ENCODE data around the gene TGIF2.
"Not testable (repeated sequence)": the region's sequence is repeated elsewhere in the genome, so short reads cannot be mapped to it uniquely, and the experiment has no call there.

Gene TGIF2

DNA sequence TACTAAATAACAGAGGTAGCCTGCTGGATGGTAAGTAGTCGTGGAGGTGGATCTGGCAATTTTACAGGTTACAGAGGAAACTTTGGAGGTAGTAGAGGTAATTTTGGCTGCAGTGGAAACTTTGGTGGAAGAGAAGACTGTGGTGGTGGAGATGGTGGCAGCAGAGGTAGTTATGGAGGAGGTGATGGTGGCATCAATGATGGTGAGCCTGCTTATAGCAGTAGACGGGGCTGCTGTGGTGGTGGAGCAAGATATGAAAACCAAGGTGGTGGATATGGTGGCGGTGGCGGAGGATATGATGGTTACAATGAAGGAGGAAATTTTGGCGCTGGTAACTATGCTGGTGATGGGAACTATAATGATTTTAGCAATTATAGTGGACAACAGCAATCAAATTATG, 47.5 kb downstream of the TGIF2 start:
- no peak for DNase-seq

DNA sequence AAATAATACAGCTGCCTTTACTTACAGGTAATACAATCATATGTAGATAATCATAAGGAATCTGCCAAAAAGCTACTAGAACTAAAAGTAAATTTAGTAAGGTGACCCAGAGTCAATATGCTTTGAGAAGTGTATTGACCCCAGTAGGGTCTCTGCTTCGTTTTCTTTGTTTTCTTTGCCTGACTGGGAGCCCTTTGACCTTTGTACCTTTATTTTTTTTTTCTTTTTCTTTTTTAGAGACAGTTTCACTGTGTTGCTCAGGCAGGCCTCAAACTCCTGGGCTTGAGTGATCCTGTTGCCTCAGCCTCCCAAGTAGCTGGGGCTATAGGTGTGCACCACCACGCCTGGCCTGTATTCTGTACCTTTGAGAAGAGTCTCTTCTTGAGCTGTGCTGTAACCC, 50.0 kb downstream of the TGIF2 start:
- no peak for DNase-seq

DNA sequence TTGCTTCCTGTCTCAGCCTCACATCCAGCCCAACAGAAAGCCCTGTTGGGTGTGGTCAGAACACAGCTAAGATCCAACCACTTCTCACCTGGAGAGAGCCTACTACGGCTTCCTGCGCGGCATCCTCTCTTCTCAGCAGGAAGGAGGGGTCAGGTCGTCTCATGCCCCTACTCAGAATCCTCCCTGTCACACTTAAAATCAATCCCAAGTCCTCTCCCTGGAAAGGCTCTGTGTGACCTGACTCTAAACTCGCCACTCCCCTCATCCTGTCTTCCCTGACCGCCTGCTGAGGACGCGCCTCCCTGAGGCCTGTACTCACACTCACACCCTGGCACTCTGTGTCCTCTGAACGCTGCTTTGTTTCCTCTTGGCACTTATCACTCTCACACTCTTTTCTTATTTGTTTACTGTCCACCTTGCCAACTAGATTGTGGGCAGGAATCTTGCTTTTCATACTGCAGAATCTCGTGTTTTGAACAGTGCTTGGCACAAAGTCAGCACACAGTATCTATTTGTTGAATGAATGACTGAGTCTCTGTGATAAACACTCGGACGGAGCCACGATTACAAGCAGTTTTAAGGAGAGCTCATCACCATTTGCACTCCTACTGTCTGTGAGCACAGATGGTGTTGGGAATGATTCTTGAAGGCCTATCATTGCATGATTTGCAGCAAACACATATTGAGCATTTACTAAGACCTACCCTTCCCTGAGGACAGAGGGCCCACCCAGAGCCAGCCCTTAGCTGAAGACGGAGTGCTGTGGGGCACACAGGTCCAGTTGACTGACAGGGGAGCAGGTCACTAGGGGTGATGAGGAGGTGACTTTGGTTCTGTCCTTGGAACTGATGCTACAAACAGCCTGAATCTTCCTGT, 50.9 kb downstream of the TGIF2 start:
- DNase-seq: no peak

DNA sequence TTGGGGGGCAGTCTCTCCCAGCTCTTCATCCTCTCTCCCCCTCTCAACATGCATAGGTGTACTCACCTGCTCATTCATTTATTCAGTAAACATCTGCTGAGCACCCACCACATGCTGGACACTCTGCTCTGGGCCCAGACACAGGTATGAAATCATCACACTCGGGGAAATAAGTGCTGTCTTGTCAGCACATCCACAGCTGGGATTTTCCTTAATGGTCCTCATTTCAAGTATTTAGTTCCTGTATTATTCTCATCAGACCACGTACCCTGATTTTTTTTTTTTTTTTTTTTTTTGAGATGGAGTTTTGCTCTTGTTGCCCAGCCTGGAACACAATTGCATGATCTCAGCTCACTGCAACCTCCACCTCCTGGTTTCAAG, 51.5 kb downstream of the TGIF2 start:
- no peak for DNase-seq

DNA sequence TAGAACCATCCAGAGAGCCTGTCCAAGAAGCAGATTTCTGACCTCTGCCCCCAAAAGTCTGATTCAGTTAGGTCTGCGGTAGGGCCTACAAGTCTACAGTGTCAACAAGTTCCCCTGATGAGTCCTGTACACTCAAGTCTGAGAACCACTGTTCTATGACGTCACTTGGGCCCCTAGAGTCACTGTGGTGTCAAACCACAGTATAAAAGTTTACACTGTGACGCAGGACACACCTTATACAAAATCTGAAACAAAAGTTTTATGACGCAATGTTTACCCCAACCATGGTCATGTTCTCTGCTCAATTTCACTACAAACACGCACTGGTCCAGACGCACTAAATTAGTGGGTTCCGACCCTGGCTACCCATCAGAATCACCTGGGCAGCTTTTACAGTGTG, 54.7 kb downstream of the TGIF2 start:
- DNase-seq: no peak

DNA sequence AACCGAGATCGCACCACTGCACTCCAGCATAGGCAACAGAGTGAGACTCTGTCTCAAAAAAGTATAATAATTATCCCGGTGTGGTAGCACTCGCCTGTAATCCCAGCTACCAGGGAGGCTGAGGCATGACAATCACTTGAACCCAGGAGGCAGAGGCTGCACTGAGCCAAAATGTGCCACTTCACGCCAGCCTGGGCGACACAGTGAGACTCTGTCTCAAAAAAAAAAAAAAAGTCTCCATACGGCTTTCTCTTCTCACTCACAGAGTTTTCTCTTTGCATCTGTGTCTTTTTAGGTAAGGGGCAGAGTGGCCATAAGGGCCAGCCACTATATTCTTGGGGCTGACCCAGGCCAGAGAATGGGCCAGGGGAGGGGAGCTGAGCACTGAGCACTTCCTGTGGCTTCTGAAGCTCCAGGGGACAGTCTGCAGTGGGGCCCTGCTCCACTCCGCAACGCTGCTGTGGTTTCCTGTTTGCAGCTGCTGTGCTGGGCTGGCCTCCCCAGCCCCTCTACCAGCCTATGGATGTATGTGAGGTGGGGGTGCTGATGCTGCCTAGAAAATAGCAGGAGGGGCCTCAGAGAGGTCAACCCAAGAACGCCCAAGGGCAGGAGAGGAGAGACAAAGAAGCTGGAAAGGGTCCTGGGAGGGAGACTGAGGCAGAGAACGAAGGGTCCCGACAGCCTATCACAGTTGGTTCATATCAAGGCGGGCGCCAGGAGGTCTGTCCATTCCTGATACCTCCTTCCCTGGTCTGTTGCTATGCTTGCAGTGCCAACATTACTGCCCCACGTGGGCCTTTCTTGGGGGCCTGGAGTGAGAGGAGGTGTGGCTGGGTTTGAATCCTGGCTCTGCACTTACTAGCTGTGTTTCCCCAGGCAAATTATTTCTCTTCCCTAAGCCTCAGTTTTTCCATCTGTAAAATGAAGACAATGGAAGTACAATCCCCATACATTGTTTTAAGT, 56.6 kb downstream of the TGIF2 start:
- DNase-seq: peak; percentile 8

DNA sequence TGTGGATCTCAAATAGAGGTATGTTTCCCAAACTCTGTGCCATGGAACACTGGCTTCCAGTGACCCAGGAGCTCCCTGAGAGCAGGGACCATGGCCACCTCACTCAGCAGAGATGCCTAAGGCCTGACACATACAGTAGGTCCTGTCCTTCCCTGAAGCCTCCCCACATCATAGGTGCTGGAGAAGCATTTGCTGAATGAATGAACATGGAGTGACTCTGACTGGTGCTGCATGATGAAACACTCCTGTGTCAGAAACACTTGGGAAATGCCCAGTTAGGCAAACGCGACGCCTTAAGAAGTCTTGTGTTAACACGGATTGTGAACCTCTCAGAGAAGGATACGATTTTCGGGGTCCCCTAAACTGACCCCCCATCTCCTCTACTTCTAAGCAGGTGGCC, 58.2 kb downstream of the TGIF2 start:
- DNase-seq: no peak

DNA sequence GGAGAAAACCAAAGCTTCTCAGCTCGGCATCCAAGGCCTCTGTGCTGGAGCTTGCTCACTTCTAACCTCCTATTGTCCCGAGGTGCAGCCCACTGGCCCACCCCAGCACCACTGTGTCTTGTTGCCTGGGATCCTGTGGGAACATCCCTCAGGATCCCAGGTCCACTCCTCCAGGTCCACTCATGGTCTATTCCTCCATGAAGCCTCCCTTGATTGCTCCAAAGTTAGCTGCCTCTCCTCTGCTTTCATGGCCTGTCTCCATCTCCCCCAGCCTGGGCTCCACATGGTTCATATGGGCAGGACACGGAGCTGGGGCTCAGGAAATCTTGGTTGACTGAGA, 58.7 kb downstream of the TGIF2 start:
- no peak for DNase-seq

DNA sequence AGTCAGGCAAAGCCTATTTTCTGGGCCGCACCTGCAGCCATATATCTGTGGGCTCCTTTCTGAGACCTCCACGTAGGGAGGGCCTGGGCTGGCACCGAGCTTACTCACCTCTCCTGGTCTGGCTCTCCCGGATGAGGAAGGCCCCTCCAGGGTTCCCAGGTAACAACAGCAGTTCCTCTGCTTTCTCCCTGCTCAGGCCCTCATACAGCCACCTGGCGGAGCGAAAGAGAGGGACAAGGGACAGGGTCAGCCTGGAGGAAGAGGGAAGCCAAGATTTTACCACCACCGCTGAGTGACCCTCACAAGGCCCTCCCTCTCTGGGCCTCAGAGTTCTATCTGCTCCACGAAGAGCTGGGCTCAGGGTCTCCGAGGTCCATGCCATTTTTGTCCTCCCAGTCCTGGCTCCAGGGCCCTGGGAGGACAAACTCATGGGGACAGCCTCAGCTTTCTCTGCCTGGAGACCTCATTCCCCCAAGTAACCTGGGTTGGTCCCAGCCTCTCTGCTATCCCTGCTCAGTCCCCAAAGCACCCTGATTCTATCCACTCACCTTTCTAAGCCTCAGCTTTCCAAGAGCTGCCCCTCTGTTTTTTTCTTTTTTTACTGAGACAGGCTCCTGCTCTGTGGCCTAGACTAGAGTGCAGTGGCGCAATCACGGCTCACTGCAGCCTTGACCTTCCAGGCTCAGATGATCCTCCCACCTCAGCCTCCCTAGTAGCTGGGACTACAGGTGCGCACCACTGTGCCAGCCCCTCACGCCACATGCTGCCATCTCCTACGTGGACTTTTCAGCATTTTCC, 59.3 kb downstream of the TGIF2 start:
- DNase-seq: no peak

DNA sequence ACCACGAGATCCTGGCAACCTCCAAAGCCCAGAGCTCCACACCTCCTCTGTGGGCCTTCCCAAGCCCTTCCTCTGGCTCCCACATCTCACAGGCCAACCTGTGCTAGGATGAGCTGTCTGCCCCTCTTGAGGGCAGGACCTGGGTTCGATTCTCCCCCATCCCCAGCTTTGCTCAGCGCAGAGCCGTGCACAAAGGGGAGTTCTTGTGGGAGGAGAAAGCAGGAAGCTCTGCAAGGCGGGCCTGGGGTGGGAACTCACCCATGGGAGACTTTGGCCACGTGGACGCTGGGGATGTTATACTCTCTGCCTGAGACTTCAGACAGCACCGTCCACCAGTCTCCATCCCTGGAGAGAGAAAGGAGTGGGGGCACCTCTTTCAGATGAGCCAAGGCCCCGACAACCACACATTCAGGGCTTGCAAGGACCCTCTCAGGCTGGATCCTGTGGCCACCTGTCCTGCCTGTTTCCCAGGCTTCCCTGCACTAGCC, 59.9 kb downstream of the TGIF2 start:
- no peak for DNase-seq

DNA sequence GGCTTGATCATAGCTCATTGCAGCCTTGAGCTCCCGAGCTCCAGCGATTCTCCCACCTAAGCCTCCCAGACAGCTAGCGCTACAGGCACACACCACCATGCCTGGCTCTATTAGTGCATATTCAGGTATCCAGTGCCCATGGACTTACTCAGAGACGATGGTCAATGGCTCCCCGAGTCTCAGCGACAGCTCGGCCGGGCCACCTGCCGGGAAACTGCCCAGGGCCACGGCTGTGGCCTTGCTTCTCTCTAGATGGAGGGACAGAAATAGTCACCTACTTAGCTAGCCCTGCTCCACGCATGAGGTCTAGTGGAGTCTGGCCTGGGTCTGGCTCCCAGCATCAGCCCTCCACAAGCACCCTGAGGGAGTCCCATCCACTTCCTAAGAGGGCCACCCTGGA, 60.9 kb downstream of the TGIF2 start:
- no peak for DNase-seq

DNA sequence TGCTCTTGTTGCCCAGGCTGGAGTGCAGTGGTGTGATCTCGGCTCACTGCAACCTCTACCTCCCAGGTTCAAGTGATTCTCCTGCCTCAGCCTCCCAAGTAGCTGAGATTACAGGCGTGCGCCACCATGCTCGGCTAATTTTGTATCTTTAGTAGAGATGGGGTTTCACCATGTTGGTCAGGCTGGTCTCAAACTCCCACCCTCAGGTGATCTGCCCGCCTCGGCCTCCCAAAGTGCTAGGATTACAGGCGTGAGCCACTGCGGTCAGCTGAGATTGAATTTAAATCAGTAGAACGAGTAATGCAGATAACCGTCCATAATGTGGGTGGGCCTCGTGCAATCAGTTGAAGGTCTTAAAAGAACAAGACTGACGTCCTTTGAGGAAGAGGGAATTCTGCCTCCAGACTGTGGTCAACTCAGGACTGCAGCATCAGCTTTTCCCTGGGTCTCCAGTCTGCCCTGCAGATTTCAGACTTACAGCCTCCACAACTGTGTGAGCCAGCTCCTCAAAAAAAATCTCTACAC, 65.5 kb downstream of the TGIF2 start:
- DNase-seq: not testable (repeated sequence)

DNA sequence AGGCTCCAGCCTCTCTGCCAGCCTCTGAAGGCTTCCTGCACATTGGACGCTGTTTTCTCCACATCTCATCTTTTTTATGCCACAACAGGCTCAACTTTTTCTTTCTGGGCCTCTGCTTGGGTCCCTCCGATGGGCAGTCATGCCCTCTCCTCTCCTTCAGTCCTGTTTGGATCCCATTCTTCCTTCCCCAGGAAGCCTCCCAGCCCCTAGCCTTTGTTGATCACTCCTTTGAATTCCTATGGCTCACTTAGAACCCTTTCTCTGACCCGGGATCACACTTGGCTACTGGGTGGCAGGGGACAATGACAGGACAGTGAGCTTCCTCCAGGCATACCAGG, 68.1 kb downstream of the TGIF2 start:
- no peak for DNase-seq

DNA sequence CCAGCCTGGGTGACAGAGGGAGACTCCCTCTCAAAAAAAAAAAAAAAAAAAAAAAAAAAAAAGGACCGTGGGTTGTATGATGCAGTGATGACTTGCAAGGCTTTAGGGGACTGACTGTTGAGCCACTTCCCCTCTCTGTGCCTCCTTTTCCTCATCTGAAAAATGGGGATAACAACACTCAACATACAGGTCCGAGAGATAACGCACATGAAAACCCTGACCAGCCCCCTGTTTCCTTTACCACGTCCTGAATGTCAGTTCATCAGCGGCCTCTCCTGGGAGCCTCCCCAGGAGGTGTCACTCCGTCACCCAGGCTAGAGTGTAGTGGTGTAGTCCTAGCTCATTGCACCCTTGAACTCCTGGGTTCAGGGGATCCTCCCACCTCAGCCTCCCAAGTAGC, 68.7 kb downstream of the TGIF2 start:
- DNase-seq: no peak
